UCSD-AML1 (cell line): ENCODE results near the gene MYL5.
"Not testable (repeated sequence)": the region's sequence is repeated elsewhere in the genome, so short reads cannot be mapped to it uniquely, and the experiment has no call there.

Source experiments
- DNase-seq: peaks from one replicate; lab custom pipeline; 2025; ENCODE audit not compliant: unreplicated experiment; lab: John Stamatoyannopoulos, UW

The MYL5 gene

DNA sequence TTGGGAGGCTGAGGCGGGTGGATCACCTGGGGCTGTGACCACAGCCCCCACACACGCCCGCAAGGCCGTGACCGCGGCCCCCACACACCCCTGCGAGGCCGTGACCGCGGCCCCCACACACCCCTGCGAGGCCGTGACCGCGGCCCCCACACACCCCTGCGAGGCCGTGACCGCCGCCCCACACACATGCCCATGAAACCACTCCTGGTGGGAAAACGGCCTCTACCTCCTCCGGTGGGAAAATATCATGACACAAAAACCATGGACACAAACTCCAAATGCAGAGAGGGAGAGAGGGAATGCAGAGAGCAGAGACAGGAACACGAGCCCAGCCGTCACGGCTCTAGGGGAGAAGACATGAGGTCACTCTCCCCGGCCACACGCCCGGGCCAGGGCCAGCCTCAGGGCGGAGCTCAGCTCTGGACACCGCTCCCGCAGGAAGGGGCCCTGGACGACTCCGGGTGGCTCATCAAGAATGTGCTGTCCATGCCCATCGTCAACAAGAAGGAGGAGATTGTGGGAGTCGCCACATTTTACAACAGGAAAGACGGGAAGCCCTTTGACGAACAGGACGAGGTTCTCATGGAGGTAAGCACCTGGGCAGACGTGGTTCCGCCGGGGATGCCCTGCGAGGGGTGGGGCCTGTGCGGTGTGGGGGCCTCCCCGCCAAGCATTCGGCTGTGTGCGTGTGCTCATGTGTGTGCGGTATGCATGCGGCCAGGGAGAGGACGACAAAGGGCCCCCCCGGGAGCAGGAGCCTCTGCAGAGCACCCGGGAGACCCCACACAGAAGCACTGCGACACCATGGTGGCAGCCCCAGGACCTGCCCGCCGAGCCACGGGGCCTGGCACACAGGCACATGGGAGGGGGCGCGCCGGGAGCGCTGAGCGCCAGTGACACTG, 17.7 kb upstream of the MYL5 start:
- DNase-seq, result no peak

DNA sequence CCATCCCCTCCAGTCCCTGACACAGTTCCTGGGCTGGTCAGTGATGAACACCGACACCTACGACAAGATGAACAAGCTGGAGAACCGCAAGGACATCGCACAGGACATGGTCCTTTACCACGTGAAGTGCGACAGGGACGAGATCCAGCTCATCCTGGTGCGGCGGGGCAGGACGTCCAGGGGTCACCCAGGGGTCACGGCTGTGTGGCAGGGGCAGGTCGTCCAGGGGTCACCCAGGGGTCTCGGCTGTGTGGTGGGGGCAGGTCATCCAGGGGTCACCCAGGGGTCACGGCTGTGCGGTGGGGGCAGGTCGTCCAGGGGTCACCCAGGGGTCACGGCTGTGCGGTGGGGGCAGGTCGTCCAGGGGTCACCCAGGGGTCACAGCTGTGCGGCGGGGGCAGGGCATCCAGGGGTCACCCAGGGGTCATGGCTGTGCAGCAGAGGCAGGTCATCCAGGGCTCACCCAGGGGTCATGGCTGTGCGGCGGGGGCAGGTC, 17.0 kb upstream of the MYL5 start:
- DNase-seq, result no peak

DNA sequence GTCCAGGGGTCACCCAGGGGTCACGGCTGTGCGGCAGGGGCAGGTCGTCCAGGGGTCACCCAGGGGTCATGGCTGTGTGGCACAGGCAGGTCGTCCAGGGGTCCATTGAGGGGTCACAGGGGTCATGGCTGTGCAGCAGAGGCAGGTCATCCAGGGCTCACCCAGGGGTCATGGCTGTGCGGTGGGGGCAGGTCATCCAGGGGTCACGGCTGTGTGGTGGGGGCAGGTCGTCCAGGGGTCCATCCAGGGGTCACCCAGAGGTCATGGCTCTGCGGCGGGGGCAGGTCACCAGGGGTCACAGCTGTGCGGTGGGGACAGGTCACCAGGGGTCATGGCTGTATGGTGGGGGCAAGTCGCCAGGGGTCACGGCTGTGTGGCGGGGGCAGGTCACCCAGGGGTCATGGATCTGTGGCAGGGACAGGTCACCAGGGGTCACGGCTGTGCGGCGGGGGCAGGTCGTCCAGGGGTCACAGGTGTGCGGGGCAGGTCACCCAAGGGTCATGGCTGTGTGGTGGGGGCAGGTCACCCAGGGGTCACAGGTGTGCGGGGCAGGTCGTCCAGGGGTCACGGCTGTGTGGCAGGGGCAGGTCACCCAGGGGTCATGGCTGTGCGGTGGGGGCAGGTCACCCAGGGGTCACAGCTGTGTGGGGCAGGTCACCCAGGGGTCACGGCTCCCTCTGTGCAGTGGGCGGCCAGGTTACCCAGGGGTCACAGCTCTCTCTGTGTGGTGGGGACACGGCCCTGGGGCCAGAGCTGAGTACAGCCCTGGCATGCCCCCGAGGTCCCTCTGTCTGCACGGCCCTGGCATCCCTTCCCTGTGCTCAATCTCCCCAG, 16.3 kb upstream of the MYL5 start:
- no peak for DNase-seq

DNA sequence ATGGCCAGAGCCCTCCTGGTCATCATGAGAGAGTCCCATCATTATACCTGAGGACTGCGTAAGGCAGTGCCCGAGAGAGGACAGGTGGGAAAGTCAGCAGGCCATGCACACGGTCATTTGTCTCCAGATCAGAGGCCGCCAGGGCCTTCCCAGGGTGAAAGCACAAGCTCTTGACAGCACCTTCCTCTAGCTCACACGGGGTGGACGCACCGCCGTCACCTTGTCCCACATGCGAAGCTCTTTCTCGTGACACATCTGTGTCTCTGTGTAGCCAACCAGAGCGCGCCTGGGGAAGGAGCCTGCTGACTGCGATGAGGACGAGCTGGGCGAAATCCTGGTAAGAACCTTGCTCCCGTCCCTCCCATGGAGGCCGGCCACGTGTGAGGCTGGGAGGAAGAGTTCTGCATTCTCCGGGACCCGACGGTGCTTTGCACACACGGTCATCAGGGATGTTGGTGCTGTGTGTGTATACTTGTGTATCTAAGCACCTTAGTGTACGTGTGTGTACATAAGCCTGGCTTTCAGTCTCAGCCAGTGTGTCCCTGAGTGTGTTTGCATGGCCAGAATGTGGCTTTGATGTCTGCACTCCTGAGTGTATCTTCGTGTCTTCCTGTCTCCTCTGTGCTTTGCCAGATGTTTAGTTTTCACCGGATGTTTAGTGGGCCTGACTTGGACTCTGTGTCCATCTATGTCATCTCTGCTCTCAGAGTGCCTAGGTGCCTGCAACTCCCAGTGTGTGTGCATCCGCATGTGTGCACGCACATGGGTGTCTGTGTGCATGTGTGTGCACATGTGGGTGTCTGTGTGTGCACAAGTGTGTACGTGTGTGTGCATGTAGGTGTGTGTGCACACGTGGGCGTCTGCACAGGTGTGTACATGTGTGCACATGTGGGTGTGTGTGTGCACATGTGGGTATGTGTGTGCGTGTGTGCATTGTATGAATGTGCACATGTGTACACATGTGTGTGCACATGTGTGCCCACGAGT, 15.4 kb upstream of the MYL5 start:
- DNase-seq, result no peak

DNA sequence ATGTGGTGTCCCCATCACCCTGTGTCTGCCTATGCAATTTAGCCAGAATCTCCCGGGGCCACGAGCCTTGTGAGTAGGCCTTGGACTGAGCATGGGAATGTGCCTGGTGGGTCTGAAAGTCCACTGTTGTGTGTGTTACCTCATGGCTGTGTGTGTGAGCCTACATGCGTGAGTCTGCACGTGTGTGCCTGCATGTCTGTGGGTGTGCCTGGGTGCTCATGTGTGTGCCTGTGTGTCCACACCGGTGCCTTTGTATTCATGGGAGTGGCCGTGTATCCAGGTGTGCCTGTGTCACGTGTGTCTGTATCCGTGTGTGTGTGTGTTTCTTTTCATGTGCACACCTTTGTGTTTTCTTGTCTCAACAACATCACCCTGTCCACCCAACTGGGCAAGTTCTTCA, 14.5 kb upstream of the MYL5 start:
- no peak for DNase-seq

DNA sequence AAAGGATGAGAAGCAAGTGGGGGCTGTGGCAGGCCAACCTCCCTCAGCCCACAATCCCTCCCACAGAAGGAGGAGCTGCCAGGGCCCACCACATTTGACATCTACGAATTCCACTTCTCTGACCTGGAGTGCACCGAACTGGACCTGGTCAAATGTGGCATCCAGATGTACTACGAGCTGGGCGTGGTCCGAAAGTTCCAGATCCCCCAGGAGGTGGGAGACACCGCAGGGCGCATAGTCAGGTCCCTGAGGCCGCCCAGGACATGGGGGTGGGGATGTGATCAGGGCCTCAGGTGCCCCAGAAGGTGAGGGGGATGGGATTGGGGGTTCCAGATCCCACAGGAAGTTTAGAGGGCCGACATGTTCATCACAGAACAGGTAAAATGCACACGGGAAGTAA, 13.9 kb upstream of the MYL5 start:
- no peak for DNase-seq

DNA sequence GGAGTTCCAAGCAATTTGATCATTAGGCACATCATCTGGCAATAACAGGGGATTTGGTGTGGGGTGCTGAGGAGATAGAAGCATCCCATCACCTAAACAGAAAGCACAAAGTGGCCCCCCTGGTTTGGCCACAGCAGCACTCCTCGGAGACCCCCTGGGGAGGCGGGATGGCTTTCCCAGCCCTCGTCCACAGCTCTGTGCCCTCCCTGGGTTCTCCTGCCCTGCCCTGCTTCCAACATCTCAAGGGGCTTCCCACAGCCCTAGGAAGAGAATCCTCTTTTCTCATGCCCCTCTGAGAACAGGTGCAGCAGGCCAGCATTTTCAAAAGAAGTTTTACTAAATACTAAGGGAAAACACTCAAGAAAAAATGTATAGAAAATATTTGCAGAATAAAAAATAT, 13.1 kb upstream of the MYL5 start:
- no peak for DNase-seq

DNA sequence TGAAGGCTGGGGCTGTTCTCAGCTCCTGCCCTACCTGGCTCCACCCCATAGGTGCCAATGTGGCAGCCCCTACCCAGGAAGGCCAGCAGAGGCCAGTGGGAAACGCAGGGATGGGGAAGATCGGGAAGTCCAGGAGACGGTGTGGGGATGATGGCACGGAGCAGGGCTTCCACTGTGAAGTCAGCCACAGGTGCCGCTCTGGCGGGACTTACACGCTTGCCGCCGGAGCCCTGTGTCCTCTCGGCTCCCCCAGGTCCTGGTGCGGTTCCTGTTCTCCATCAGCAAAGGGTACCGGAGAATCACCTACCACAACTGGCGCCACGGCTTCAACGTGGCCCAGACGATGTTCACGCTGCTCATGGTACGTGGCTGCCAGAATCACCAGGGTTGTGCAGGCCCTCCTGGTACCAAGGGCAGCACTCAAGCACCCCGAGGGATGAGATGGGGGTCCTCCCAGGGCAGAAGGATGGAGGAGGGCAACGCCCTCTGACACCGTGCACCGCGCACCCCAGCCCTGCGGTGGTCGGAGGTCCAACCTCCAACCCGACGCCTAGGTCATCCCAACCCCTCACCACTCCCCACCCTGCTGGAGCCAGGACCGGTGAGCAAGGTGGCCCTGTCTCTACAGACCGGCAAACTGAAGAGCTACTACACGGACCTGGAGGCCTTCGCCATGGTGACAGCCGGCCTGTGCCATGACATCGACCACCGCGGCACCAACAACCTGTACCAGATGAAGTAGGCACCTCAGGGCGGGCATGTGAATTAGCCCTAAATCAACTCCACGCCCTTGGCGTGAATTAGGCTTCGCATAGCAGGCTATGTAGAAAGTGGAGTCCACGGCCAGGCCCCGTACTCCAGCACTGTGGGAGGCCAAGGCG, 12.2 kb upstream of the MYL5 start:
- no peak for DNase-seq

DNA sequence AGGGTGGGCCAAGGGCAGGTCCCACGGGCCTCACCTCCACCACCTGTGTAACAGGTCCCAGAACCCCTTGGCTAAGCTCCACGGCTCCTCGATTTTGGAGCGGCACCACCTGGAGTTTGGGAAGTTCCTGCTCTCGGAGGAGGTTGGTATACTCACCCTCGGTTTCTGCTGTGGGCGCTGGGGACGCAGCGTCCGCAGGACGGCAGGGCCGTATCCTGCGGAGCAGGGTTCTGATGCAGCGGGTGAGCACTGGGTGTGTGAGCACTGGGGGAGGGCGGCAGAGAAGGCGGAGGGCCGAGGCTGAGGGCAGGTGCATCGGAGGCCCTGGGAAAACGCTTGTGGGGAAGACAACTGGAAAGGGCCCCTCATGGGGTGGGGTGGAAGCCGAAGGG, 11.3 kb upstream of the MYL5 start:
- no peak for DNase-seq

DNA sequence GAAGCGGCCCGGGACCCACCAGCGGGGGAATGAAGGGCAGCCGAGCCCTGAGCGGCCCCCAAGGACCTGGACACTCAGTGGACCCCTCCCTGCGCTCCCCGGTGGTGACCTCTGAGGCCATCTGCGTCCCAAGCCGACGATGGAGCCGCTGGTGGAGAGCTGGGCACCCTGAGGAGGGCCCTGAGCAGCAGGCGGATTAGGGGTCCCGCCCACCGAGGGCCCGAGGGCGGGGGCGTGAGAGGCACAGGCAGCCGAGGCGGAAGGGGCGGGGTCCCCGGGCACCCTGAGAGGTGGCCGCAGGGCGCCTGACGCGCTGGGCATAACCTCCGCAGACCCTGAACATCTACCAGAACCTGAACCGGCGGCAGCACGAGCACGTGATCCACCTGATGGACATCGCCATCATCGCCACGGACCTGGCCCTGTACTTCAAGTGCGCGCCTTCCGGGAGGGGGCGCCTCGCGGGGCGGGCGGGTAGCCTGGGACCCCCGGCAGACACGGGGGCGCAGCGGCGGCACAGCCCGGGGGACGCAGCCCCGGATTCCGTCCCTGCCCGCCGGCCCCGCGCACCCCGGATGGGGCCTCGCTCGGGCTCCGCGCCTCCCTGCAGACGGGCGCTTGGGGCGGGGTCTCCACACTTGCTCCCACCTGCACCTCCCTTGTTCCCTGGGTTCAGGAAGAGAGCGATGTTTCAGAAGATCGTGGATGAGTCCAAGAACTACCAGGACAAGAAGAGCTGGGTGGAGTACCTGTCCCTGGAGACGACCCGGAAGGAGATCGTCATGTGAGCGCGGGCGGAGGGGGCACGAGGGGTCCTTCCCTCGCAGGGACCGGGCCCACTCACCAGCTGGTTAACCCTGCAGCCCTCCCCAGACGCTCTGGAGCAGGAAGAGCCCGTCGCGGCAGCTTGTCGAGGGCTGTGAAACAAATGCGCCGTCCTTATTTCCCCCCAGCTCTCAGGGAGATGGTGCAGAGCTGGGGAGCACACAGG, 10.6 kb upstream of the MYL5 start:
- DNase-seq, result no peak

DNA sequence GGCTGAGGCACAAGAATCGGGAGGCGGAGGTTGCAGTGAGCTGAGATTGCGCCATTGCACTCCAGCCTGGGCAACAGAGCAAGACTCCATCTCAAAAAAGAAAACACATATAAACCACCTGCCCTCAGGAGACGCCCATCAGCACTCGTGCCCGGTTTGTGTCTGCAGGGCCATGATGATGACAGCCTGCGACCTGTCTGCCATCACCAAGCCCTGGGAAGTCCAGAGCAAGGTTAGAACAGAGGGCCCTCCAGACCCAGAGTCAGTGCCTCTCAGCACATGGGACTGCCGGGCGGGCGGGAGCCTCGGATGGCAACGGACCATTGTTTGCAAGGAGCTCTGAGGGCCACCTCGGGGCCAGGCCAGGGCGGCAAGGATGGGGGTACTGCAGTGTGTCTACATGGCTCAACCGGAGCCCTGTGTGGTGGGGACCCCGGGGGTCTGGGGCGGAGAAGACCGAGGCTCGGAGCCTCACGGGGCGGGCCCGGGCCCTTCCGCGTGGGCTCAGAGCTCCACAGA, 9.6 kb upstream of the MYL5 start:
- no peak for DNase-seq

DNA sequence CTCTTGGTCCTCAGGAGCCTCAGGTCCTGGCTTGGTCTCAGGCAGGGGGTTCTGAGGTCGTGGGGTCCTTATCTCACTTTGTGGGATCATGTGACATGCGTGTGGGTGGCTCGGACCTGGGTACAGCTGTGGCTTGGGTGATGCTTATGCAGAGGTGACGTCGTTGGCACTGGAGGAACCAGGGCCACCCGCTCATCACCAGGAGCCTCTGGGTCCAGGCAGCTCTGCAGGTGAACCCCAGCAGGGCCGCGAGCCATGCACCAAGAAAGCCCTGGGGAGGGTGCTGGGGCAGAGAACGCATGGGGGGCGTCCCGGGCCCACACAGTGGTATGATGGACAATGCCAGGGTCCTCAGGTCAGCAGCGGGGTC, 9.0 kb upstream of the MYL5 start:
- DNase-seq, result no peak

DNA sequence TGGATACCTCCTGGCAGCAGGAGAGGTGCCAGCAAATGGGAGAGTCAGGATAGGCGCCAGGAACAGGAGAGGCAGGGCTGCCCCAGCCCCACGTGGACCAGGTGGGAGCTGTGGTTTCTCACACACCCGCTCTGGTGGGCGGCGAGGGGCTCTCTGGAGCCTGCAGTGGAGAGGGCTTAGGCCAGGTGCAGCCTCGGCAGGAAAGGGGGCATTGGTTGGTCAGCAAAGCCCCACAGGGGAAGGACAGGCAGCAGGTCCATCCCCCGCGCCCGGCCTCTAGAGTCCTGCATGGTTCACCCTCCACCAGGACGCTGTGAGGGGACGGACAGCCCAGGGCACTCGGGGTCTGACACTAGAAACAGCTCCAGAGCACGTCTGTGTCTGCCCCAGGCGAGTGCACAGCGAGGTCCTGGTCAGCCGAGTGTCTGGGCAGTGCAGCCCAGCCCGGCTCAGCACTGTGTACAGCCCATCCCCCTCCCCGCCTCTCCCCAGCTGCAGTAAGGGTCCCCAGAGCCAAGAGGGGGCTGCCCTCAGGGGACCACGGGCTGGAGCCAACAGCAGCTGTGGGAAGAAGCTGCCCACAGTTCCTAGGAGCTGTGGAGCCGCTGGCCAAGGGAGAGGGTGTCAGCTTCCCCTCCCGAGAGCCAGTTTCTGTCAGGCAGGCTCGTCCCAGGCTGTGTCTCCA, 8.4 kb upstream of the MYL5 start:
- no peak for DNase-seq

DNA sequence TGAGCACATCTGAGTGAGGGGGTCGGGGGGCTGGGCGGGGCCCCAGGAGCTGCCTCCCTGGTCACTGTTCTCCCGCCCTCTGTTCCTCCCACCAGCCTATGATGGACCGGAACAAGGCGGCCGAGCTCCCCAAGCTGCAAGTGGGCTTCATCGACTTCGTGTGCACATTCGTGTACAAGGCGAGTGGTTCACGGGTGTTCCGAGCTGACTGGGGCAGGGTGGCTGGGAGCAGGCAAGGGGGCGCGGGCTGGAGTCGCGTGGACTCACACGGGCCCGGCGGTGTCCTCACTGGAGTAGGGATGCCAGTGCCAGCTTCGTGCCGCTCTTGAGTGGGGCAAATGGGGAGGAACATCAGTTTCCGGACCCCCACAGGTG, 7.9 kb upstream of the MYL5 start:
- DNase-seq, result no peak

DNA sequence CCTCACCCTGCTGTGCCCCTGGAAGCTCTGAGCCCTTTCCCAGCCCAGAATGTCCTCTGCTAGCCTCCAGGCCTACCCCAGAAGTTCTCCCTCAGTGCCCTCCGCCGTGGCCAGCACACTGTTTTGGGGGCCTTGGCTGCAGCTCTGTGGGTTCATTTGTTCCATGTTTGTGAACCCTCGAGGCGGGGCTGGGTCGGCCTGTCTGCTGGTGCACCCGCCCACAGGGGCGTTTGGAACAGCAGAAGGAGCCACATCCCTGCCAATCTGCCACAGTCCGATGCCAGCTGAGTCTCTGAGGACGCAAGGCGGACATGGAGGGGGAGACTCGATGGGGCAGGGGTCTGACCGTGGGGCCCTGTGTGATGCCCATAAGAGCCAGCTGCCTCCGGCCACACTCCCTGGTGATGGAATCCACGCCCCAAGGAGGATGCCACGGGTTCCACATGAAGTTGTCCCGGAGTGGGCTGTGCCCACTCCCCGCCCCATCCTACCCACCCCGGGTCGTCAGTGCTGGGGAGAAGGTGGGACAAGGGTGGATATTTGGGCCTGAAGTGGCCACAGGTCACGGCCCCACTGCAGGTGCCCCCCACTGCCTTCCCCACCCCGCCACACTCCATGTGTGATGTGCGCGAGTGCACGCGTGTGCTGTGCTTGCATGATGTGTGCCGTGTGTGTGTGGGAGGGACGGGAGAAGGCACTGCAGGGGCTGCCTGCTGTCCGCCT, 7.4 kb upstream of the MYL5 start:
- no peak for DNase-seq

DNA sequence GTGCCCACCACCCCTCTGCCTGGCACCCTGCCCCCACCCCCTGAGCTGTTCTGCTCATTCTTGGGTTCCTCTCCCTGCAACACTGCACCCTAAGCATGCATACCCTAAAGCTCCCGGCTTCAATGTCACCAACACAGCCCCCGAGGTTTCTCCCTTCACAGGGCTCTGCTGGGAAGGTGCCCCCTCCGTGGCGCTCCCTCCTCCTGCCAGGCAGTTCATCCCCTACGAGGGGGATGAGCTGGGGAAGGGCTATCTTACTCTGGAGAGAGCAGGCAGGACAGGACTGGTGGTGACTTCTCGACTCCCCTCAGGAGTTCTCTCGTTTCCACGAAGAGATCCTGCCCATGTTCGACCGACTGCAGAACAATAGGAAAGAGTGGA, 6.8 kb upstream of the MYL5 start:
- DNase-seq, result no peak

DNA sequence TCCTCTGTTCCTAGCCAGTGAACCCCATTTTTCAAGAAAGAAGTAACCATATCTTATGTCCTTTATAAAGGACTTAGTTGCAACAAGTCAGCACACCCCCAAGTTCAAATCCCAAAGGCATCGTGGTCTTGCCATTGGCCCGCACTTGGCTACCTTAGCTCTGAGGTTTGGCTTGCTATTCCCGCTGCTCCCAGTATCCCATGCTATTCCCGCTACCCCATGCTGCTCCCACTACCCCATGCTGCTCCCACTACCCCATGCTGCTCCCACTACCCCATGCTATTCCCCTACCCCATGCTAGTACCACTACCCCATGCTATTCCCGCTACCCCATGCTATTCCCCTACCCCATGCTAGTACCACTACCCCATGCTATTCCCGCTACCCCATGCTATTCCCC, 6.1 kb upstream of the MYL5 start:
- not testable (repeated sequence) for DNase-seq
